C4-2B (cell line): Measurements from ENCODE around the gene SRCAP.

ENCODE experiments used
- ZFX ChIP-seq: fragments of 450-650 bp; IDR thresholded peaks from 2 replicates; pipeline ENCODE4 v1.6.1; 2017
- TF ChIP-seq, protein P1 (sequence below): fragments of 450-650 bp; conservative IDR thresholded peaks from 2 replicates; pipeline ENCODE4 v1.5.1; 2017; ENCODE audit warnings: mild to moderate bottlenecking

DNA sequence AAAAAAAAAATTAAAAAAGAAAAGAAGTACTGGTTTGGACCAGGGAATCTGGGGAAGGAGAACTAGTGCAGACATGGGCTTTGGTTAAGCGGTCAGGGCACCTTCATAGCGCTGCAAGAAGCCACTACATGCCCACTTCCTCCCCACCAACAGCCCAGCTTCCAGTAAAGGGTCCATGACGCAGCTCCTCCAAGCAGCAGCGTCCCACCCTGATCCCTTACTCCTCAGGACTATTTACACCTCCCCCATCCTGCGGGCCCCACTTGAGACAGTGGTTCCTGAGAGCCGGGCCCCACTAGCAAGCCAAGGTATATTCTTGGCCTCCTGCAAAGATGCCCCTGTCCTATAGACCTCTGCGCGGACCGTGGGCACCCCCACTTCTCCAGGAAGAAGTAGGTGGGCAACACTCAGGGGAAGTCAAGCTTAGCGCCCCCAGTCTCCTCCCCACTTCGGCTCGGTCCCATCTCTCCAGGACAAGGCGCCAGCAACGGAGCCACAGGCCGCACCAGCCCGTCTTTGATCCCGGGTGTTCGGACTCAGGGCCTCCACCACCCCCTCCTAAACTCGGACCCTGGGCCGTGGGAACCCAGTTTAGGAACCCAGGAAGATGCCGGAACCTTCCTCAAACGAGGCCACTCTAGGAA, 49.1 kb upstream of the SRCAP start:
- TF ChIP-seq, protein P1, sequence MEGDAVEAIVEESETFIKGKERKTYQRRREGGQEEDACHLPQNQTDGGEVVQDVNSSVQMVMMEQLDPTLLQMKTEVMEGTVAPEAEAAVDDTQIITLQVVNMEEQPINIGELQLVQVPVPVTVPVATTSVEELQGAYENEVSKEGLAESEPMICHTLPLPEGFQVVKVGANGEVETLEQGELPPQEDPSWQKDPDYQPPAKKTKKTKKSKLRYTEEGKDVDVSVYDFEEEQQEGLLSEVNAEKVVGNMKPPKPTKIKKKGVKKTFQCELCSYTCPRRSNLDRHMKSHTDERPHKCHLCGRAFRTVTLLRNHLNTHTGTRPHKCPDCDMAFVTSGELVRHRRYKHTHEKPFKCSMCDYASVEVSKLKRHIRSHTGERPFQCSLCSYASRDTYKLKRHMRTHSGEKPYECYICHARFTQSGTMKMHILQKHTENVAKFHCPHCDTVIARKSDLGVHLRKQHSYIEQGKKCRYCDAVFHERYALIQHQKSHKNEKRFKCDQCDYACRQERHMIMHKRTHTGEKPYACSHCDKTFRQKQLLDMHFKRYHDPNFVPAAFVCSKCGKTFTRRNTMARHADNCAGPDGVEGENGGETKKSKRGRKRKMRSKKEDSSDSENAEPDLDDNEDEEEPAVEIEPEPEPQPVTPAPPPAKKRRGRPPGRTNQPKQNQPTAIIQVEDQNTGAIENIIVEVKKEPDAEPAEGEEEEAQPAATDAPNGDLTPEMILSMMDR = no peak
- TF ChIP-seq ZFX = no peak
